HEK293 (cell line): ENCODE results near the gene COBL.
A peak's percentile ranks its signal among the peaks of the same experiment; 100 is the strongest.

ENCODE experiments used
- CTCF ChIA-PET: fragments of 350-600 bp; formaldehyde crosslinking; extraction: SDS; loops from one replicate; lab custom pipeline; 2021; ENCODE audit warnings: antibody characterized with exemption; lab: Yijun Ruan, JAX
- POLR2A ChIA-PET: fragments of 300-600 bp; formaldehyde crosslinking; extraction: SDS; loops from one replicate; lab custom pipeline; 2020; ENCODE audit warnings: antibody characterized with exemption, inconsistent platforms; lab: Yijun Ruan, JAX
- H3K27ac ChIP-seq: fragments of 200-500 bp; sonication (Bioruptor generic); 2 replicates; pipeline ENCODE4 v1.5.1; 2014; ENCODE audit warnings: low read depth, low read length, control low read depth, inconsistent platforms; ENCODE audit errors: extremely low read depth
- H3K36me3 ChIP-seq, 2 experiments: fragments of 200-500 bp in 1 of 2; sonication (Bioruptor generic) in 1 of 2; 1 replicate in 1 of 2; 2 replicates in 1 of 2; pipeline ENCODE4 v1.5.1; 2014 to 2017; ENCODE audit warnings: inconsistent platforms in 2 of 2, low read length in 2 of 2; ENCODE audit not compliant: control insufficient read depth in 2 of 2, insufficient read depth in 1 of 2
- H3K4me1 ChIP-seq: fragments of 200-500 bp; sonication (Bioruptor generic); 2 replicates; pipeline ENCODE4 v1.5.1; 2014; ENCODE audit warnings: mild to moderate bottlenecking, low read length, inconsistent platforms; ENCODE audit not compliant: control insufficient read depth, insufficient read depth
- H3K4me3 ChIP-seq: 2 replicates; pipeline ENCODE4 v1.5.1; 2011; ENCODE audit warnings: low read depth, mild to moderate bottlenecking, control low read depth, low read length, moderate library complexity
- H3K9me3 ChIP-seq: fragments of 200-500 bp; sonication (Bioruptor generic); 2 replicates; pipeline ENCODE4 v1.5.1; 2014; ENCODE audit warnings: low read depth, low read length, inconsistent platforms; ENCODE audit not compliant: control insufficient read depth, insufficient read depth
- KLF16 ChIP-seq: fragments of 450-650 bp; formaldehyde crosslinking; IDR thresholded peaks from 2 replicates; pipeline ENCODE4 v1.5.1; 2017; ENCODE audit warnings: missing biosample characterization, missing genetic modification characterization
- SALL2 ChIP-seq: fragments of 450-650 bp; formaldehyde crosslinking; IDR thresholded peaks from 2 replicates; pipeline ENCODE4 v1.5.0; 2017; ENCODE audit warnings: missing biosample characterization, mild to moderate bottlenecking, missing genetic modification characterization, borderline replicate concordance
- TCF7L2 ChIP-seq: IDR thresholded peaks from 2 replicates; pipeline ENCODE4 v1.6.1; 2011; ENCODE audit warnings: low read depth, mild to moderate bottlenecking, inconsistent platforms, low read length, moderate library complexity, borderline replicate concordance
- YY2 ChIP-seq: fragments of 450-650 bp; formaldehyde crosslinking; IDR thresholded peaks from 2 replicates; pipeline ENCODE4 v1.5.1; 2016; ENCODE audit warnings: missing biosample characterization, missing genetic modification characterization
- ZBTB44 ChIP-seq: fragments of 450-650 bp; IDR thresholded peaks from 2 replicates; pipeline ENCODE4 v1.5.1; 2018; ENCODE audit warnings: missing biosample characterization, mild to moderate bottlenecking, missing genetic modification characterization
- ZFHX2 ChIP-seq: fragments of 450-650 bp; formaldehyde crosslinking; conservative IDR thresholded peaks from 2 replicates; pipeline ENCODE4 v1.5.1; 2016; ENCODE audit warnings: missing biosample characterization, missing genetic modification characterization
- ZFP41 ChIP-seq: fragments of 450-650 bp; formaldehyde crosslinking; IDR thresholded peaks from 2 replicates; pipeline ENCODE4 v1.5.1; 2016; ENCODE audit warnings: missing biosample characterization, missing genetic modification characterization, borderline replicate concordance
- ZNF211 ChIP-seq: fragments of 450-650 bp; formaldehyde crosslinking; IDR thresholded peaks from 2 replicates; pipeline ENCODE4 v1.5.1; 2016; ENCODE audit warnings: low read depth, missing biosample characterization, missing genetic modification characterization
- ZNF341 ChIP-seq: fragments of 450-650 bp; formaldehyde crosslinking; IDR thresholded peaks from 2 replicates; pipeline ENCODE4; 2016; ENCODE audit warnings: low read depth, missing biosample characterization, missing genetic modification characterization
- ZNF350 ChIP-seq: fragments of 450-650 bp; formaldehyde crosslinking; IDR thresholded peaks from 2 replicates; pipeline ENCODE4 v1.5.0; 2017; ENCODE audit warnings: missing biosample characterization, mild to moderate bottlenecking, missing genetic modification characterization
- ZNF433 ChIP-seq: fragments of 450-650 bp; formaldehyde crosslinking; IDR thresholded peaks from 2 replicates; pipeline ENCODE4 v1.5.1; 2016; ENCODE audit warnings: missing biosample characterization, missing genetic modification characterization, low read depth
- ZNF48 ChIP-seq: fragments of 450-650 bp; formaldehyde crosslinking; IDR thresholded peaks from 2 replicates; pipeline ENCODE4 v1.5.1; 2016; ENCODE audit warnings: missing biosample characterization, missing genetic modification characterization
- ZNF501 ChIP-seq: fragments of 450-650 bp; formaldehyde crosslinking; IDR thresholded peaks from 2 replicates; pipeline ENCODE4 v1.5.1; 2016; ENCODE audit warnings: missing biosample characterization, missing genetic modification characterization
- ZNF529 ChIP-seq: fragments of 450-650 bp; formaldehyde crosslinking; IDR thresholded peaks from 2 replicates; pipeline ENCODE4 v1.5.1; 2017; ENCODE audit warnings: missing genetic modification characterization, missing biosample characterization; ENCODE audit not compliant: insufficient replicate concordance
- ZNF626 ChIP-seq: fragments of 450-650 bp; sonication (Bioruptor Pico); formaldehyde crosslinking; IDR thresholded peaks from 2 replicates; pipeline ENCODE4 v1.5.1; 2018; ENCODE audit warnings: missing biosample characterization, missing genetic modification characterization, inconsistent platforms
- ZNF658 ChIP-seq: fragments of 450-650 bp; formaldehyde crosslinking; IDR thresholded peaks from 2 replicates; pipeline ENCODE4; 2016; ENCODE audit warnings: missing biosample characterization, missing genetic modification characterization
- ZNF677 ChIP-seq: fragments of 450-650 bp; IDR thresholded peaks from 2 replicates; pipeline ENCODE4 v1.5.0; 2018; ENCODE audit warnings: missing biosample characterization, mild to moderate bottlenecking, missing genetic modification characterization, moderate library complexity
- ZNF747 ChIP-seq: fragments of 450-650 bp; formaldehyde crosslinking; IDR thresholded peaks from 2 replicates; pipeline ENCODE4 v1.5.1; 2016; ENCODE audit warnings: missing biosample characterization, missing genetic modification characterization
- ZNF843 ChIP-seq: fragments of 450-650 bp; formaldehyde crosslinking; IDR thresholded peaks from 2 replicates; pipeline ENCODE4 v1.5.1; 2016; ENCODE audit warnings: missing biosample characterization, missing genetic modification characterization
- ZSCAN16 ChIP-seq: fragments of 450-650 bp; formaldehyde crosslinking; IDR thresholded peaks from 2 replicates; pipeline ENCODE4 v1.5.1; 2016; ENCODE audit warnings: missing biosample characterization, missing genetic modification characterization
- ZSCAN4 ChIP-seq: fragments of 450-650 bp; formaldehyde crosslinking; IDR thresholded peaks from 2 replicates; pipeline ENCODE4 v1.5.1; 2017; ENCODE audit warnings: missing biosample characterization, missing genetic modification characterization

COBL gene

GRCh38 chr7:51298912-51299311, 17.7 kb downstream of the COBL start:
- H3K36me3 ChIP-seq = no peaks in the 10 kb centered on the region

GRCh38 chr7:51297986-51298385, 18.6 kb downstream of the COBL start:
- TF ChIP-seq ZNF350 (tag by site-specific recombination) (0 out of 2 replicates have a peak, but pooled peaks have one; percentile 14), TCF7L2 (no peak)
- Histone ChIP-seq H3K36me3 (no peaks in the 10 kb centered on the region), H3K27ac (no peak overlapping the region), H3K4me3 (no peak overlapping the region), H3K9me3 (no peaks in the 10 kb centered on the region), H3K4me1 (peaks cover 10% of the 10 kb centered on the region)
- ChIA-PET CTCF (interaction anchor here (0.7 to 1.8 kb wide), 2 partner anchors 69 to 146 kb away, joined by 3 to 5 read pairs; no protein-coding TSS in a partner anchor), POLR2A (no interaction called here)

More at GRCh38 chr7:51298912-51299311, 17.7 kb downstream of the COBL start:
- H3K4me3 ChIP-seq = no peak overlapping the region
- ChIA-PET POLR2A (no interaction called here), CTCF (interaction anchor here (1.8 kb wide), 1 partner anchor 68 kb away, joined by 5 read pairs; no protein-coding TSS in a partner anchor)
- H3K9me3 ChIP-seq = no peaks in the 10 kb centered on the region
- H3K27ac ChIP-seq = no peak overlapping the region
- no peak for TF ChIP-seq ZNF341 (tag by site-specific recombination)
- no peak for TF ChIP-seq ZNF211
- TF ChIP-seq ZFHX2 (tag by site-specific recombination) = no peak
- TF ChIP-seq ZNF658 = no peak
- no peak for TF ChIP-seq YY2
- TF ChIP-seq ZNF843 = no peak
- no peak for TF ChIP-seq ZNF677 (tag by site-specific recombination)
- no peak for TF ChIP-seq ZNF48 (tag by site-specific recombination)
- no peak for TF ChIP-seq ZNF747 (tag by site-specific recombination)
- no peak for TF ChIP-seq KLF16 (tag by site-specific recombination)
- no peak for TF ChIP-seq ZNF501
- TF ChIP-seq ZNF529 (tag by site-specific recombination) = no peak
- TF ChIP-seq ZSCAN16 (tag by site-specific recombination) = no peak
- no peak for TF ChIP-seq ZNF626 (tag by site-specific recombination)
- no peak for TF ChIP-seq ZFP41 (tag by site-specific recombination)
- TF ChIP-seq ZNF433 (tag by site-specific recombination) = no peak
- no peak for TF ChIP-seq SALL2 (tag by site-specific recombination)
- TF ChIP-seq ZBTB44 (tag by site-specific recombination) = no peak
- TF ChIP-seq ZSCAN4 (tag by site-specific recombination) = no peak
- H3K4me1 ChIP-seq = peaks cover 13% of the 10 kb centered on the region
